Gastrocnemius medialis (tissue), 4 donors: ENCODE data around the gene CNST. TPM values are rescaled to one million over a fixed set of nuclear protein-coding genes. Genes with fewer than 3 reads are reported as not detected.
"Not testable (repeated sequence)": the region's sequence is repeated elsewhere in the genome, so short reads cannot be mapped to it uniquely, and the experiment has no call there.

Experiments
- ATAC-seq, 2 donors: fragments of 150-250 bp; one replicate each; pipeline ENCODE4 v1.9.1; 2016
- DNase-seq, 2 donors: peaks; one replicate each; pipeline ENCODE4 v3.0.0-alpha.2; 2019
- H3K27ac ChIP-seq, 4 donors: fragments of 200-600 bp; sonication (generic); 1 replicate in 1 of 4; 2 replicates in 3 of 4; pipeline ENCODE4 v1.5.1; 2016 to 2018; ENCODE audit warnings: mild to moderate bottlenecking in 2 of 4, moderate library complexity in 1 of 4
- H3K27me3 ChIP-seq, 3 donors: fragments of 200-600 bp; sonication (generic) in 2 of 3; 1 replicate in 1 of 3; 2 replicates in 2 of 3; pipeline versions ENCODE4 v1.5.1 to v1.6.0; 2016 to 2019; ENCODE audit warnings: mild to moderate bottlenecking in 1 of 3, moderate library complexity in 1 of 3
- H3K36me3 ChIP-seq, 2 donors: fragments of 200-600 bp; sonication (generic) in 1 of 2; one replicate each; pipeline ENCODE4 v1.5.1; 2017 to 2018
- H3K4me1 ChIP-seq, 2 donors: fragments of 200-600 bp; sonication (generic) in 1 of 2; one replicate each; pipeline ENCODE4 v1.5.1; 2016 to 2017; ENCODE audit warnings: mild to moderate bottlenecking in 2 of 2
- H3K4me3 ChIP-seq, 4 donors: fragments of 200-600 bp; sonication (generic) in 3 of 4; 1 replicate in 1 of 4; 2 replicates in 3 of 4; pipeline ENCODE4 v1.5.1; 2016 to 2019; ENCODE audit warnings: mild to moderate bottlenecking in 2 of 4
- H3K9me3 ChIP-seq, 3 donors: fragments of 200-600 bp; sonication (generic) in 2 of 3; 1 replicate in 1 of 3; 2 replicates in 2 of 3; pipeline ENCODE4 v1.5.1; 2016 to 2019
- CTCF ChIP-seq, 5 experiments: fragments of 450-650 bp in 3 of 5; fragments of 200-600 bp in 2 of 5; sonication (generic) in 2 of 5; IDR thresholded peaks in 4 of 5; conservative IDR thresholded peaks in 1 of 5; 1 replicate in 4 of 5; 2 replicates in 1 of 5; pipeline ENCODE4 v1.5.1; 2016 to 2019; ENCODE audit warnings: antibody characterized with exemption in 5 of 5, mild to moderate bottlenecking in 3 of 5, moderate library complexity in 3 of 5
- POLR2A ChIP-seq, 2 donors: fragments of 450-650 bp; IDR thresholded peaks; one replicate each; pipeline ENCODE4 v1.6.1; 2017; ENCODE audit warnings: antibody characterized with exemption in 2 of 2, mild to moderate bottlenecking in 2 of 2, moderate library complexity in 2 of 2
- in situ Hi-C, 4 donors: fragments of 200-750 bp; cut with MboI; loops; one replicate each; pipeline versions ENCODE4 v1.15.0 to v1.8.0; 2017; ENCODE audit warnings: low sequenced_read_pairs in 4 of 4
- intact Hi-C: fragments of 100-400 bp; cut with DNase I; formaldehyde crosslinking; loops from one replicate; pipeline ENCODE4 v1.15.1; 2023; ENCODE audit warnings: low total_unique reads
- total RNA-seq, 4 donors: library from RNA; depleted of rRNA; stranded (reverse); fragments of >200 nt; gene quantifications; one replicate each; pipeline versions ENCODE4 v1.1.0 to v1.2.3, GENCODE V29; 2016

The CNST gene
- total RNA-seq, 4 donors from 2014 or later: 62.7 to 105 (median 81.5) TPM

GRCh38 chr1:246632281-246633168 lies 66.3 kb downstream of the CNST start:
- TF ChIP-seq CTCF (IDR thresholded peaks at IDR 0.05 in 4 of 5, conservative IDR thresholded peaks at IDR 0.05 in 1 of 5) (no peak), POLR2A (IDR thresholded peaks at IDR 0.05) (no peak)
- H3K36me3 ChIP-seq: peaks cover 0 to 33% of the 10 kb centered on the region in 2 donors
- DNase-seq (no peak), ATAC-seq (peak; percentile 39 to 42)
- intact Hi-C loops (no loop called here), in situ Hi-C loops (no loop called here)
- peak overlapping the region; percentile 3 to 62 (median 20) for H3K27ac ChIP-seq
- no peak overlapping the region for H3K4me3 ChIP-seq
- peaks cover 0 to 8% of the 10 kb centered on the region in 2 donors for H3K4me1 ChIP-seq
- no peaks in the 10 kb centered on the region for H3K27me3 ChIP-seq
- no peaks in the 10 kb centered on the region for H3K9me3 ChIP-seq

- Histone ChIP-seq H3K36me3 (peaks cover 0 to 23% of the 10 kb centered on the region in 2 donors), H3K4me1 (peaks cover 0 to 19% of the 10 kb centered on the region in 2 donors)
- H3K27me3 ChIP-seq, ATAC-seq, H3K27ac ChIP-seq, H3K9me3 ChIP-seq, DNase-seq, H3K4me3 ChIP-seq, in situ Hi-C loops, intact Hi-C loops: not testable (repeated sequence)
Measured at GRCh38 chr1:246634659-246635058, 68.4 kb downstream of the CNST start.

GRCh38 chr1:246638941-246639655 lies 72.8 kb downstream of the CNST start:
- DNase-seq: peak; percentile 37 to 38
- TF ChIP-seq CTCF (IDR thresholded peaks at IDR 0.05 in 4 of 5, conservative IDR thresholded peaks at IDR 0.05 in 1 of 5) (no peak), POLR2A (IDR thresholded peaks at IDR 0.05) (no peak)
- H3K36me3 ChIP-seq: peaks cover 0 to 27% of the 10 kb centered on the region in 2 donors
- H3K9me3 ChIP-seq: no peaks in the 10 kb centered on the region
- H3K4me3 ChIP-seq: peak overlapping the region in 1 of 4 donors; percentile 9
- H3K27ac ChIP-seq: peak overlapping the region; percentile 56 to 83 (median 76)
- ATAC-seq: peak; percentile 52 to 55
- intact Hi-C loops (no loop called here), in situ Hi-C loops (no loop called here)
- H3K4me1 ChIP-seq: peaks cover 18 to 34% of the 10 kb centered on the region in 2 donors
- no peaks in the 10 kb centered on the region for H3K27me3 ChIP-seq

- peak overlapping the region; percentile 56 to 83 (median 76) for H3K27ac ChIP-seq
- intact Hi-C loops: loop anchor here (5.0 kb wide), 1 partner anchor 72 kb away; the partner anchor contains the start of genes CNST and TFB2M
Measured at GRCh38 chr1:246639732-246640131, 73.5 kb downstream of the CNST start.

More at GRCh38 chr1:246639732-246640131, 73.5 kb downstream of the CNST start:
- Histone ChIP-seq H3K4me3 (no peak overlapping the region), H3K27me3 (no peaks in the 10 kb centered on the region), H3K4me1 (peaks cover 18 to 34% of the 10 kb centered on the region in 2 donors), H3K36me3 (peaks cover 0 to 21% of the 10 kb centered on the region in 2 donors), H3K9me3 (no peaks in the 10 kb centered on the region)
- in situ Hi-C loops: loop anchor here in 1 of 4 donors (10.0 kb wide), 1 partner anchor 55 kb away; no protein-coding TSS in a partner anchor
- no peak for ATAC-seq
- no peak for DNase-seq
- TF ChIP-seq CTCF (IDR thresholded peaks at IDR 0.05 in 4 of 5, conservative IDR thresholded peaks at IDR 0.05 in 1 of 5): no peak
- no peak for TF ChIP-seq POLR2A (IDR thresholded peaks at IDR 0.05)
